H4 (cell line): ENCODE measurements around the gene ADAMTSL2. TPM values are rescaled to one million over a fixed set of nuclear protein-coding genes. Genes with fewer than 3 reads are reported as not detected.

Source experiments
- DNase-seq: peaks from one replicate; pipeline ENCODE4 v3.0.0-alpha.2; 2015; ENCODE audit warnings: low spot score
- total RNA-seq: library from RNA; depleted of rRNA; stranded (reverse); fragments of >200 nt; shearing (Covaris generic); gene quantifications from 2 replicates; pipeline ENCODE4 v1.2.3, GENCODE V29; 2014; rRNA removed

Gene ADAMTSL2
- not detected in 2 replicates for total RNA-seq

DNA sequence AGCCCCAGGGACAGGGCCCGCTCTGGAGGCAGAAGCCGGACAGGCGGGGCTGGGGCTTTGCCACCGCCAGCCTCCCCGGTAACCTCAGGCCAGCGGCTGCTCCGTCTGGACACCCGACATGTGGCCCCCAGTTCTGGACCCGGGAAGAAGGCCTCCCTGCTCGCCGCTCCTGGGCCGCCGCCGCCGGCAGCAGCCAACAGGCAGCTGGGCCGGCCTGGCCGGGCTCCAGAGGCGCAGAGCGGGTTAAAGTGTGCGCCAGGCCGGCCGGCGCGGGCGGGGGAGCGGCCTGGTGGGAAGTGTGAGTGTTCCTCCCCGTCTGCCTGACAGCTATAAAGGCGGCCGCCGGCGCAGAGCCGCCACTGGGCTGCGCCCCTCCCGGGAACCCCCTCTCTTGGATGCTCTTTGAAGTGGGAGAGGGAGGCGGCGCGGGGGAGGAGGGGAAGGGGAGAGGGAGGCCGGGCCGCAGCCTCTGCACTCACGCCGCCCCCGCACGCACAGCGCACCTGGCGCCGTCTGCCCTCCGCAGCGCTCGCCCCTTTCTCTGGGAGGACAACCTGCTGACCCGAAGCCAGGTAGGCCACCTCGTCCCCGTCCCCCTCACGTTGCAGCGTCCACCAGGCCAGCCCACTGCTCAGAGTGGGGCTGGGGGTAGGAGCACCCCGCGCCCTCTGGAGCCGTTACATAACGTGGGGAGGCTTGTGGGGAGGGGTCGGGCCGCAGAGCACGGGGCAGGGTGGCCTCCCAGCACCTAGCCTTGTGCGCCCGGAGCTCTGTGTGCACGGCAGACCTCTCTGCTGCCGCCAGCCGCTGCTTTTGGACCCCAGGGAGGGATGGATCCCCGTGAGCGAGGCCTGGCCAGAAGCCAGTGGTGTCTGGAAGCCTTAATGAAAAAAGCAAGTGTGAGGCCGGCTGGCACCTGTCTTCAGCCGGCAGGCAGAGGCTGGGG, at the start of gene ADAMTSL2:
TSS of gene ADAMTSL2 (plus strand) at position 359 of the 946 bp plus-strand sequence. CDS start 2,009 bp downstream, outside the sequence.
- DNase-seq, result no peak

DNA sequence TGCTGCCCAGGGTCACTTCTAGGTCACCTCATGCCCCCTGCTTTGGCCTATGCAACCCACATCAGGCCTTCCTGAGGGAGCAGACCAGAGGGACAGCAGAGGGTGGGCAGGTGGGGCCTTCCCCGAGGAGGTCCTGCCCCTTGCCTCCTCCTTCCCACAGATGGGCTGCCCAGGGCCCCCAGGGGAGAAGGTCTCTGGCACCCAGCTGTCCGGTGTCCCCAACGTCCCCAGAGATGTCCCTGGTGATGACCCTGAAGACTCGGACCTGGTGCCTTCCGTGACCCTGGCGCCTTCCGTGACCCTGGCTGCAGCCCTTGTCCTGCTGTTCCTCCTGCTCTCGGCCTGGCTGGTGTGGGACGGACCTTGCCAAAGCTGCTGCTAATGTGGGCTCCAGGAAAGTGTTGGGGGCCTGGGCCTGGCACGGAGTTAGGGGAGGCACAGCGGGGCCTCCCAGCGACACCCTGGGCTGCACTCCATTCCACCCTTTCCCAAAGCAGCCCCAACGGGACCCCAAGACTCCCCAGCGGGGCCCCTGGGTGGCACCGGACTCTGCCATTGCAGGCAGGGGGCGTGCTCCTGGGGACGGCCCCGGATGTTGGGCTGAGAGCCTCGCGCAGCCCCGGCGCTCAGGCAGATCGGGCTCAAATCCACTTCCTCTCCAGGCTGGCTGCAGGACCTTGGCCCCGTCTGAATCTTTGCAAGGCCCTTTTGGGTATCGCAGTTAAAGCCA, 48.8 kb upstream of the ADAMTSL2 start:
- DNase-seq, result no peak

DNA sequence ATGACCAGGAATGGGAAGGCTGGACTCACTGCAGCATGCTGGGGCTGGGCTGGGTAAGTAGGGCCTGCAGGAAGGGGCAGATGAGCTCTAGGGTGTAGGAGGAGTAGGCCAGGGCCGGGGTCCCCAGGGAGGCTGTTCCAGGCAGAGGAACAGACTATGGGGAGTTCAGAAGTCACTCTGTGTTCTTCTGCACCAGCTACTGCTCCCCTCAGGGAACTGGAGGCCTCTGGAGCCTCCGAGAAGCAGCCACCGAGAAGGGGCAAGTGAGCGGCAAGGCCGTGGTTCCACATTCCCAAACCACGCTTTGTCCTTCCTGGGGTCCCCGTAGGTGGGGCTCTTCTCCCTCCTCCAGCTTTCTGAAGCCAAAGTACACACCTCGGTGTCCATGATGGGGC, 47.2 kb upstream of the ADAMTSL2 start:
- no peak for DNase-seq

DNA sequence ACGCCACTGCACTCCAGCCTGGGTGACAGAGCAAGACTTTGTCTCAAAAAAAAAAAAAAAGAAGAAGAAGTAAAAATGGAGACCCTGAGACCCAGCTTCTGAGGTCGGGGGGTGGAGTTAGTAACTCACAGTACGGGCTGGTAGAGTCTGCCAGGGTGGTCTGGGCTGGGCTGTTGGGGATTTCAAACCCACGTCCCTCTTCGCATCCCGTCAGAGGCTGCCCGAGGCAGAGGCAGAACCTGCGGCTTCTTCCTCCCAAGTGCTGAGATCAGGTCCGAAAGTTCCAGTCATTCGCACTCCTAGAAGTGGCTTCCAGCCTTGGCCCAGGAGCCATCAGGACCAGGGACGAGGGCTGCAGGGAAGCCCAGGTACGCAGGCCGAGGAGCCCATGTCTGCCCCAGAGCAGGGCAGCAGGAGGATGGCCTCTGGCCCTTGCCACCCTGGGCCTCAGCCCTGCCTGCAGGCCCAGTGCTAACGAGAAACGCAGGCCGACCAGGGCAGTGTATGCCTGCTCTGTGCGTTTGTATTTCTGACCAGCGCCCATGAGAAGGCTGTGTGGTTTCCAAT, 45.7 kb upstream of the ADAMTSL2 start:
- no peak for DNase-seq

DNA sequence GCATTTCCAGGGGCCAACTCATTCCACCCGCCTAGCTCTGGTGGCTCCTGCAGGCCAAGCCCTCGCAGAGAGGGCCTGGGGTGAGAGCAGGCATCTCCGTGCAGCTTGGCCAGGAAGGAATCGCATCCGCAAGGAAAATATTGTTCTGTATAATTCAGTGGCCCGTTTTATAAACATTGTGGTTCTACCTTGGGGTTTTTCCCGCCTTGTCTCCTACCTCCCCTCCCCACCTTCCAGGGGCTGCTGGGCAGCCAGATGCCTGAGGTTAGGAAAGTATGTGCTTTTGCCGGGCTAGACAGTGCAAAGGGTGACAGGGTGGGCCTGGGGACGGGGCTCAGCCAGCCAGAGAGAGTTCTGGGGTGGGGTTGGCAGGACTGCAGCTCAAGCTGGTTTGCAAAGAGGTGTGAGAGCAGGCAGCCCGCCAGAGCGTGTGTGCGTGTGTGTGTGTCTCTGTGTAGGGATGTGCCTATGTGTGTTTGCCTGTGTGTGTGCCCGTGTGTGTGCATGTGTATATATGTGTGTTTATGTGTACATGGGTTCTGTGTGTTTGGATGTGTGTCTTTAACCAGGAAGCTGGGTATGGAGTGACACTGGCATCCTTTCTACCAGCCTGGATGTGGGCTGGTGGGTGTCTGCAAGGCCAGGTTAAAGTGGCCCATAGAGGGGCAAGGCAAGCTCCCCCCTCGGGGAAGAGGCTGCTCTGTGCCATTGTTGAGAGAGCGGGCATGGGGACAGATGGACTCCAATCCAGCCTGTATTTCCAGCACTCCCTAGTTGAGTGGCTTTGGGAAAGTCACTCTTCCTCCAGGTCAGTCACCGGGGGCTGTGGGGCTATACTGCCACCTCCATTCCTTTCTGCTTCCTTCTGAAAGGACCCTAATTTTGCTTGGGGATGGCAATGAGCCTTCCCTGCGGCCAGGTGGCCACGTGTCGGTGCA, 45.0 kb upstream of the ADAMTSL2 start:
- DNase-seq, result peak; percentile 79

DNA sequence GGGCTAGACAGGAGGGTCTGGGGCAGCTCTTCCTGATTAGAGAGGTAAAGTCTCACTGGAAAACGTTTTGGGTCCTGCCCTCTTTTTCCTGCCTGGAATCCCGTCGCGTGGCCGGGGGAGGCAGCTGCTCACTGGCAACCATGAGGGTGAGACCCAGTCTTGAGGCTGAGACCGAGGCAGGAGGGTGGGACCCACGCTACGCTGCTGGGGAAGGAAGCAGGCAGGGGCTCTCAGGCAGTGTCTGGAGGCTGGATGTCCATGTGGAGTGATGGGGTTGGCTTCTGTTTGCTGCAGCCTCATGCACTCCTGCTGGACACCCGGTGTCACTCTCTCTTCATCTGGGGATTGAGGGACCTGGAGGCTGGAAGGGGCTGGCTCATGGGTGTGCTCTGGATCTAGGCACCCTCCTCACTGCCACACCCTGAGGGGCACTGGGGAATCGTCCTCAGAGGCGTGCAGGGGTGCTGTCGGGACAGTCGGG, 44.3 kb upstream of the ADAMTSL2 start:
- no peak for DNase-seq

DNA sequence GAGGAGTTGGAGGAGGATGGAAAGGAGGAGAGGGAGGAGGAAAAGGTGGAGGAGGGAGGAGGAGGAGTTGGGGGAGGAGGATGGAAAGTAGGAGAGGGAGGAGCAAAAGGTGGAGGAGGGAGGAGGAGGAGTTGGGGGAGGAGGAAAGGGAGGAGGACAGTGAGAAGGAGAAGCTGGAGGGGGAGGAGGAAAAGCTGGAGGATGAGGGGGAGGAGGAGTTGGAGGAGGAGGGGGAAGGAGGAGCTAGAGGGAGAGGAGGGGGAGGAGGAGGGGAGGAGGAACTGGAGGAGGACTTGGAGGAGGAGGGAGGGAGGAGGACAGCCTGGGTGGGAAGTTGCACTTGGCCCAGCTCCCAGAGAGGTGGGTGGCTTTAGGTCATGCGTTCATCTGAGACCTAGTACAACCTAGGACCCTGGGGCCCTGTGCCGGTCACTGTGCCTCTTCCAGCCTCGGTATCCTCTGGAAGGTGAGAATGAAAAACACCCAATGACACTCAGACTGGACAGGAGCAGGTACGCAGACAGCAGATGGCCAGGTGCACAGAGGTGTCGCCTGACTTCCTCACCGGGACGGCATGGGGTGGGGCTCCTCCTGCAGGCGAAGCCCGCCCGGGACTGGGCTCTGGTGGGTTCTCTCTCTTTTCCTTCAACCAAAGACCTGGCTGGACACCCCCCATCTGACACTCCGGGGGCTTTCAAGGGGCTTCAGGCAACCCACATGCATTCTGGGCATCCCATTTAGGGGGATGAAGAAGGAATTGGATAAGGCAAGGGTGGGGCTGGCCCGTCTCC, 43.4 kb upstream of the ADAMTSL2 start:
- no peak for DNase-seq

DNA sequence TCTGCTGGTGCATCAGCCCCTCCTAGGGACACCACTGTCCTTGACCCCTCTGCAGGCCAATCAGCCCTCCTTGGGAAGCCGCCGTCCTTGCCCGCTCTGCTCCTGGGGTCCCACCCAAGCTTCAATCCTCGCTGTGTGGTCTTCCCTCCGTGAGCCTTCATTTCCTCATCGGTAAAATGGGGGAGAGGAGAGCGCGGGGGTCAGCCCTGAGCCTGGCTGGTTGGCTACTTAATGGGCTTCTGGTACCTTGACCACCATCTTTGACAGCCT, 42.9 kb upstream of the ADAMTSL2 start:
- DNase-seq, result no peak

DNA sequence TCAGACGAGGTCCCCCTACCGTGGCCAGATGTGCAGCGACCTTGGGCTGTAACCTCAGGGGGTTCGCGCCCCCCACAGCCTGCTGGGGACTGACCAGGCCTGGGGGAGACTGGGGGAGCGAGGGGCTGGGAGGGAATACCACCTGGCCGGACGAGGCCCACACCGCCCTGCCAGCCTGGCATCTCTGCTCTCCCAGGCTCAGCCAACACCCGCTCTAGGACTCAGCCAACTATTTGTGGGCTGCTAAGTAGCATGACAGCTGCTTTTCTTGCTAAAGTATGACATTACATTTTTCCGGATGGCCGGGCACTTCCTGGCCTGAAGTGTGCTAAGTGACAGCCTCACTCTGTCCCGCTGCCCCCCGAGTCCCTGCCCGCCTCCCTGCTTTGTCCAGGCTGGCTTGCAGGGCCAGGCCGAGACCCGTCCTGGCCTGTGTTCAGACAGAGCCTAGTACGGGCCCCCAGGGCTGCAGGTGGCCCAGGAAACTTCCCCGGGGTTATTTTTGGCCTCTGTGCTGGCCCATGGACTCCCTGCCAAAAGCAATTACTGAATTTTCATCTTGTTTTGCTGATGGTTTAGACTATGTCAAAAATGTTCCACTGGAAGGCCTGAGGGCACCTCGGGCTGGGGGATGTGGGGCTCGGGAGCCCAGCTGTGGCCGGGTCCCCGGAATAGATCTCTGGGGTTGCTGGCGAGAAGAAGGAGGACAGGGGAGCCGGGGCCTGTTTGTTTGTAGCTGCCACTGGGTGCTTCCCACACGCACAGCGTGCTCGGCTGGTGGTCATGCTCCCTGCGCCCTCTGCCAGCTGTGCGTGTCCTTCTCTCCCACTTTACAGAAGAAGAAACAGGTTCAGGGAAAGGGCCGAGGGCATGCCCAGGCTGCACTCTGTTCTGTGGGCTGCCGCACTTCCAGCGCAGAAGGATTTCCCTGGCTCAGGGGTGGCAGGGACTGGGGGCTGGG, 42.2 kb upstream of the ADAMTSL2 start:
- DNase-seq, result peak; percentile 73

DNA sequence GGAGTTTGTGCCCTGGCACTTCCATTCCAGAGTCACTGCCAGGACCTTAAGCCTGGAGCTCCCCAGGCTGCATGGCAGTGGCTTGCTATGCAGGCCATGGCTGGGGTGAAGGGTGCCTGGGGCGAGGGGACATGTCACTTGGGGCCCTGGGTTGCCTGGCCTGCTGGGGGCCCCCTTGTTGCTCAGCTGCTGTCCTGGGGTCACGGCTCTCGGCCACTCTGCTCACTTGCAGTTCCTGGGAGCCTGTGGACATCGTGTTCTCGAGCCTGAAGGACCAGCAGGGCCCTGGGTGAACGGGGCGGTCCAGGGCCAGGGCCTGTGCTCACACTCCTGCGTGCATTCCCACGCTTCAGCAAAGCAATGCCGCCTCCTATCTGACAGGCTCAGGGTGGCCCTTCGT, 41.1 kb upstream of the ADAMTSL2 start:
- no peak for DNase-seq

DNA sequence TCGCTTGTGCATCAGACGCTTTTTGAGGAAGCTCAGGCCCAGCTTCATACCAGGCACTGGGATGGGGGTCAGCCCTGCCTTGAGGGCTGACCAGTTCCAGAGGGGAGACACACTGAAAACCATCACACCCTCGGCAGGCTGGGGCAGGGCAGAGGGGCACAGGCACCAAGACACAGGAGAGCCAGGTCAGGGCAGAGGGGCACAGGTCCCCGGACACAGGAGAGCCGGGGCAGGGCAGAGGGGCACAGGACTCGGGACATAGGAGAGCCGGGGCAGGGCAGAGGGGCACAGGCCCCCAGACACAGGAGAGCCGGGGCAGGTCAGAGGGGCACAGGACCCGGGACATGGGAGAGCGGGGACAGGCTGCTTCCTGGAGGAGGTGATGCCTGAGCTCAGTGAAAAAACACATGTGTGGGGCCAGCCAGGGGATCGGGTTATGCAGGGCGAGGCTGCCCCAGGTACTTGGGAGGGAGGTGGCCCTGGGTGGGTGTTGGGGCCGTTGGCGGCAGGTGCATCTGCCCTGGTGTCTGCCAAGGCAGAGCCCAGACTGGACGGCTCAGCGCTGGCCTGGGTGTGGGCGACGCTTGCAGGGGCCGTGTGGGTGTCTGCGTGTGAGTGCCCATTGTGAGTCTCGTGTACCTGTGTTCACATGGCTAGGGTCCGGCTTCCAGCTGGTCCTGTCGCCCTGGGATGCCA, 40.5 kb upstream of the ADAMTSL2 start:
- no peak for DNase-seq

DNA sequence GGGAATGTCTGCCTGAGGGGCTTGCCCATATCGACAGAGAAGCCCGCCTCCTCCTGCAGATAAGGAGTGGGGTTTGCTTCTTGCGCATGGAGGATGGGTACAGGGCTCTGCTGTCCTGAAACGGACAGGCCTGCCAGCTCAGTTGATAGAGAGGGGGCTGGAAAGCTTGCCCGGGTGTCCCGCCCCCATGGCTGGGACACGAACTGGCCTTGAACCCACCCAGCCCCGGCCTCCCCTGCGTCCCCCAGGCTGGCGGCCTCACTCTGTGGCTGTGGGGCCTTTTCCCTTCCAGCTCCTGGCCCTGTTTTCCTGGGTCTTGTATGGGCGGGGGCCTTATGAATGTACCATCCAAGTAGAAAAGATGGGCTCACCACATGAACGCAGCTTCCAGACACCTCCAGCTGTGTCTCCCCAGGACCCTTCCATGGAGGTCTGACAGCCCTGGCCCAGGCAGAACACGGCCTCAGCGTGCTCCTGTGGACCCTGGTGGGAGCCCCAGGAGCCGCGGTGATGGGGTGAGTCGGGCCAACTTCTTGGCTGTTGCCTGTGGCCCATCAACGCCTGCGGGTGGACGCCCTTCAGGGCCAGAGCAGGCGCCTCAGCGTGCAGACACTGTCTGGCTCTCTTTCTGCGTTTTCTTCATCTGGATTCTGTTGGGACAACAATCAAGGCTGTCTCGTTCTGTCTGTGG, 39.7 kb upstream of the ADAMTSL2 start:
- DNase-seq, result no peak

DNA sequence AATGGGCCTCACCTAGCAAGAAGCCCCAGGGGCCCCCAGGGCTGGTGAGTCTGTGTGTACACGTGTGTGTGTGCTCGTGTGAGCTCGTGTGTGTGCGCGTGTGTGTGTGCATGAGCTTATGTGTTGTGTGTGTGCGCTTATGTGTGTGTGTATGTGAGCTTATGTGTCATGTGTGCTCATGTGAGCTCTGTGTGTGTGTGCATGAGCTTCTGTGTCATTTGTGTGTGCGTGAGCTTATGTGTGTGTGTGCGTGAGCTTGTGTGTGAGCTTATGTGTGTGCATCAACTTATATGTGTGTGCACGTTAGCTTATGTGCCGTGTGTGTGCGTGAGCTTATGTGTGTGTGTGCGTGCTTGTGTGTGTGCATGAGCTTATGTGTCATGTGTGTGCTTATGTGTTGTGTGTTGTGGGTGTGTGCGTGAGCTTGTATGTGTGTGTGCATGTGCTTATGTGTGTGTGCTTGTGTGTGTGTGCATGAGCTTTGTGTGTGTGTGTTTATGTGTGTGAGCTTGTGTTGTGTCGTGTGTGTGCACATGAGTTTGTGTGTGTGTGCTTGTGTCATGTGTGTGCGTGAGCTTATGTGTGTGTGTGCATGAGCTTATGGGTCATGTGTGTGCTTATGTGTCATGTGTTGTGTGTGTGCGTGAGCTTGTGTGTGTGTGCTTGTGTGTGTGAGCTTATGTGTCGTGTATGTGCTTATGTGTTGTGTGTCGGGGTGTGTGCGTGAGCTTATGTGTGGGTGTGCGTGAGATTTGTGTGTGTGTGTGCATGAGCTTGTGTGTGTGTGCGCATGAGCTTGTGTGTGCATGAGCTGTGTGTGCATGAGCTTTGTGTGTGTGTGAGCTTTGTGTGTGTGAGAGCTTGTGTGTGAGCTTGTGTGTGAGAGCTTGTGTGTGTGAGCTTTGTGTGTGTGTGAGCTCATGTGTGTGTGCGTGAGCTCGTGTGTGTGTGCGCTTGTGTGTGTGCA, 38.9 kb upstream of the ADAMTSL2 start:
- DNase-seq, result no peak

DNA sequence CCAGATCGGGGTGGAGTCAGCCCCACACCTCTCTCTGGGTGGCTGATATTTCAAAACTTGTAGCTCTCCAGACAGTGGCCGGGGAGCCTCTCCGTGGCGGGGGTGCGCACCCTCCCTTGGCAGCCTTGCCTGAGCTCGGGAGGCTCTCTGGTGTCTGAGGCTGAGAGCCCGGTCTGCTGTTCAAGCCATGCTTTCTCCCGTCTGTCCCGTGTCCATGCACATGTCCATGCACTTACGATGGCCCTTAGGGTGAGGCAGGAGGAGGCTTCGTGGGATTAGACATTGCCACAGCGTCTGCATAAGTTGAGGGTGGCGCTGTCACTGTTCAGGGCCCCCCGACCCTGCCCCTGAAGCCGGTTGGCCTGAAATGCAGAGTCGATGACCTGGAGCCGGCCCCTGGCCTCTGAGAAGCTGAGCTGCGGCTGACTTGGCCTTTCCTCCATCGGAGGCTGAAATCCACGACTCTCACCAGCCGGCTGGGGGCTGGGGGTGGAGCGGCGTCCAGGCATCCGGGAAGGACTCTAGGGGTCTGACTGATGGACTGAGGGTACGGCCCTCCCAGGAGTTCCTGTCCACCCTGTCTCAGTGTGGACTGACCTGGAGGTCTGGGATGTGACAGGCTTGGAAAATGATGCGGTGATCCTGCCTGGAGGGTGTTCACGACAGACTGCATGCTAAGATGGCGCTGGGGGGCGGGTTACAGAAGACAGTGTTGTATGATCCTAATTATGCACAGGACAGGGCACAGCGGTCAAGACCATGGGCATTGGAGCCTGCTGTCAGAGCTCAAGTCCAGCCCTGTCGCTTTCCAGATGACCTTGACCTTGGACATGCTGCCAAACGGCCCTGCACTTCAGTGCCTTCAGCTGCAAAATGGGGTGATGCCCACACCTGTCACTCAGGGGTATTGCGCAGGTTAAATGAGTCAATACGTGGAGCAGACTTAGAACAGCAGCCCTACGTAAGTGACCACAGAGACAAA, 37.4 kb upstream of the ADAMTSL2 start:
- DNase-seq, result no peak

DNA sequence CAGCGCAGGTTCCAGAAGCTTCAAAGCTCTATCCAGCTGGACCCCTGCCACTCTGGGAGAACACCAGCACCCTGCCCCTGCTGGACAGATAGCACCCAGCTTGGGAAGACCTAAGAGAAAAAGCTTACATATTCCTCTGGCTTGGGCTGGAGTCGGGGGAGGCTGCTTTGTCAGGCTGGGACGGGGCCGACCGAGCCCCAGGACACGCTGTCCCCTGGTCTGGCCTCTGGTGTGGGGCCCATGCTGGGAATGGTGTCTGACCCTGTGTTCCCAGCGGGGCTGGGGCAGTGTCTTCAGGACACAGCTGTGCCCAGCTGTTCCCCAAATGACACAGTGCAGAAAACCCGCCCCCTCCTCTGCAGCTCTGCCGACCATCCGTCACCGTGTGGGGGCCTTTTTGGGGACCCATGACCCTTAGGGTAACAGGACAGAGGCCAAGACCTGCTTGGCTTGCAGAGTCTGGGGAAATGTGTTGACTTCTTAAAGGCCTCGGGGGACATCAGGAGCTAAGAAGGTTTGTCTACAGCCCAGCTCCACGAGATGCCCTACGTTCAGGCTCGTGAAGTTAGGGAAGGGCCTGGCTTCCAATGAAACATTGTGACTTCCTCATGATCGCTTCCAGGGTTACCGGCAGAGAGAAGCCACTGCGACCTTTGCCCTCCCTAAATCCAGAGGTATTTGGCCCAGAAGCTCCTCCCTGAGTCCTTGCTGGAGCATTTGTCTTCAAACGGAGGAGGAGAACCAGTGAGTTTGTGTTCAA, 35.2 kb upstream of the ADAMTSL2 start:
- DNase-seq, result no peak
